Gastroesophageal sphincter (tissue), 3 donors: ENCODE data around the gene ZBTB42.

Source experiments
- CTCF ChIP-seq, 4 experiments: fragments of 200-600 bp in 2 of 4; fragments of 450-650 bp in 2 of 4; sonication (generic) in 1 of 4; IDR thresholded peaks; one replicate each; pipeline ENCODE4 v1.5.1; 2017 to 2019; ENCODE audit warnings: antibody characterized with exemption in 4 of 4, mild to moderate bottlenecking in 2 of 4, moderate library complexity in 2 of 4
- EP300 ChIP-seq: sonication (generic); formaldehyde crosslinking; IDR thresholded peaks from one replicate; pipeline ENCODE4 v1.6.1; 2017; ENCODE audit warnings: antibody characterized with exemption, mild to moderate bottlenecking
- POLR2A ChIP-seq, 2 donors: fragments of 450-650 bp; IDR thresholded peaks; one replicate each; pipeline ENCODE4 v1.6.1; 2017; ENCODE audit warnings: antibody characterized with exemption in 2 of 2, mild to moderate bottlenecking in 2 of 2, moderate library complexity in 1 of 2

- TF ChIP-seq CTCF (IDR thresholded peaks at IDR 0.05) (no peak), POLR2A (IDR thresholded peaks at IDR 0.05) (no peak), EP300 (no peak)
Measured at GRCh38 chr14:104817930-104818713, 17.2 kb downstream of the ZBTB42 start.
